Measurements from ENCODE around the gene RPL37A.

RPL37A gene

DNA sequence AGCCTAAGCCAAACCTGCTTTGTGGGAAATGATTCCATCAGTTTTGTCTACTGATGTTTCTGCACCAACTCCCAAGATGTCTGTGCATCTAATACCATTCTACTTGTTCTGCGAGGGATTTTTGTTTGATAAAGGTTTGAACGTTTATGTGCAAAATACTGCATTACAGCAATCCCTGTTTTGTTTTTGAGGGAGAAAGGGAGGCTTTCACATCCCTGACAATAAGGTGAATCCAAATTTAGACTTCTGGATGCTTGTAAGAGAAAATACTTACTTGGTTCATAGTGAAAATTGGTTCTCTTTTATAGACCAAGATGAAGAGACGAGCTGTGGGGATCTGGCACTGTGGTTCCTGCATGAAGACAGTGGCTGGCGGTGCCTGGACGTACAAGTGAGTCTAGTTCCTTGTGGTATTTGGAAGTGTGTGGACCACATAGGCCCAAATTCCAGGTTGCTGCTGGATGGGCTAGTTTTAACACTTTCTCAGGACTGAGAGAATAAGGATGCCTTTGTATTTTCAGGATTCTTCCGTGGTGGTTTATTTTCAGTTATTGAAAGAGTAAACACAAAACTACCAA lies 1.1 kb downstream of the RPL37A start:
- Histone ChIP-seq H3K9me3 (no peaks in the 10 kb centered on the region), H3K27me3 (no peaks in the 10 kb centered on the region), H3K9ac (peak overlapping the region; percentile 100), H4K20me1 (peaks cover 59% of the 10 kb centered on the region), H3K27ac (peak overlapping the region; percentile 98), H3K4me3 (peak overlapping the region; percentile 92), H3K4me1 (peaks cover 66% of the 10 kb centered on the region), H3K4me2 (peak overlapping the region; percentile 93), H3K36me3 (peaks cover 52% of the 10 kb centered on the region)
- no peak for TF ChIP-seq Cebpa-rat (IDR thresholded peaks at IDR 0.05)

DNA sequence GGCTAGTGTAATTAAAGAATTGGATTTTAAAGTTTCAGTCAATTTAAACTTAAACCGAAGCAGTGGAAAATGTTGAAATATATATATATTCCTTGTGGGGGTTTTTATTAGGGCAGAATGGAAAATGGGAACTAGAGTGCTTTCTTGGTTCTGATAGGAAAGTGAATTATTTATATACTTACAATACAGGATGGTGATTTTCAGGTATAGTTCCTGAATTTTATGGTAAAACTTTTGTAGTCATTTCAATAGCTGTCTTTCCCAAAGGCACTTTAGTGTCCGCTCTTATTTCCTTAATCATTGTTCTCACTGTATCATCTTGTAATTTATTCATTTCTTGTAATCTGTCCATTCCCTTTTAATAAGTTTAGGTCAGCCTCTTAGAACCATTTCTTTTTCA lies 1.9 kb downstream of the RPL37A start:
- H3K4me2 ChIP-seq, result peak overlapping the region; percentile 93
- peak overlapping the region; percentile 100 for H3K9ac ChIP-seq
- peaks cover 60% of the 10 kb centered on the region for H3K36me3 ChIP-seq
- H3K27me3 ChIP-seq, result no peaks in the 10 kb centered on the region
- H3K4me3 ChIP-seq, result peak overlapping the region; percentile 92
- no peak for TF ChIP-seq Cebpa-rat (IDR thresholded peaks at IDR 0.05)
- H3K27ac ChIP-seq, result no peak overlapping the region
- peaks cover 58% of the 10 kb centered on the region for H3K4me1 ChIP-seq
- H3K9me3 ChIP-seq, result no peaks in the 10 kb centered on the region
- H4K20me1 ChIP-seq, result peaks cover 67% of the 10 kb centered on the region

DNA sequence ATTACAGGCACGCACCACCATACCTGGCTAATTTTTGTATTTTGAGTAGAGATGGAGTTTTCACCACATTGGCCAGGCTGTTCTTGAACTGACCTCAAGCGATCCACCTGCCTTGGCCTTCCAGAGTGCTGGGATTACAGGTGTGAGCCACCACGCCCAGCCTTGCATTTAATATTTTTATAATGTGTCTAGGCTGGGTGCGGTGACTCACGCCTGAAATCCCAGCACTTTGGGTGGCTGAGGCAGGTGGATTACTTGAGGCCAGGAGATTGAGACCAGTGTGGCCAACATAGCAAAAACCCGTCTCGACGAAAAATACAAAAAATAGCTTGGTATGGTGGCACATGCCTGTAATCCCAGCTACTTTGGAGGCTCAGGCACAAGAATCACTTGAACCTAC lies 3.2 kb downstream of the RPL37A start:
- Histone ChIP-seq H3K27me3 (no peaks in the 10 kb centered on the region), H3K4me1 (peaks cover 49% of the 10 kb centered on the region), H3K9me3 (no peaks in the 10 kb centered on the region), H4K20me1 (peaks cover 80% of the 10 kb centered on the region), H3K27ac (no peak overlapping the region), H3K4me2 (peak overlapping the region; percentile 93; the same call in 1 of the 2 replicates), H3K36me3 (peaks cover 73% of the 10 kb centered on the region), H3K4me3 (no peak overlapping the region), H3K9ac (no peak overlapping the region)
- TF ChIP-seq Cebpa-rat (IDR thresholded peaks at IDR 0.05), result no peak

DNA sequence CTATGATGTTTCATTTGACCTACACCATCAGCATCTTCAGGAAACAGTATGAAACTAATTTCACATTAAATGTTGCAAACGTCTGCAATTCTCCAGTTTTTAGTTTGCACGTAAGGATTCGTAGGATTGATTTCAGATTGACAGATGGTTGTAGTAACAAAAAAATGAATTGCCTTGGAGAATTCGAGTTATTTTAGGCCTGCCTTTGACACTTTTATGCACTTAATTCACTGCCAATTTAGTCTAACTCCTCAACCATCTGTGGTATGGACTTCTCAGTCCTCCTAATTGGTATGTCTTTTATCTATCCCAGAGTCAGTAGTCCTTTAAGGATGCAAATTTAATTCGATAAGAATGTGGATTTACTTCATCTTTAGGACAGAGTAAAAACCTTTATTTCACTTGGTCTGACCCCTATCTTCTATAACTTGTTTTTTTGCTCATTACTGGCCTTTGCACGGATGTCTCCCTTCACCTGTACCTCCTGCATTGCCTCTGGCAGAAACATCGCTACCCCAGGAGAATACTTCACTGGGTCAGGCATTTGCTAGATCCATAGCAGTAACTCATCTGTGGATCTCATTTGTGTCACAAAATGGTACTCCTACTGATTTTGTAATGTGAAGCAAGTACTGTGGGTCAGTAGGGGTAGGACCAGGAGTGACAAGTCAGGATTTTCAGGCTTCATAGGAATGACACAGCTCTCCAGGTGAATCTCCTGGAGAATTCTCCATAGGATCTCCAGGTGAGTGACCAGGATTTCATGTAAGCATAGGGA lies 3.9 kb downstream of the RPL37A start:
- Histone ChIP-seq H3K9me3 (no peaks in the 10 kb centered on the region), H3K36me3 (peaks cover 79% of the 10 kb centered on the region), H3K27me3 (no peaks in the 10 kb centered on the region), H3K9ac (no peak overlapping the region), H4K20me1 (peaks cover 87% of the 10 kb centered on the region), H3K4me3 (no peak overlapping the region), H3K4me1 (peaks cover 45% of the 10 kb centered on the region), H3K27ac (no peak overlapping the region), H3K4me2 (no peak overlapping the region; the same call in 1 of the 2 replicates)
- TF ChIP-seq Cebpa-rat (IDR thresholded peaks at IDR 0.05), result no peak

DNA sequence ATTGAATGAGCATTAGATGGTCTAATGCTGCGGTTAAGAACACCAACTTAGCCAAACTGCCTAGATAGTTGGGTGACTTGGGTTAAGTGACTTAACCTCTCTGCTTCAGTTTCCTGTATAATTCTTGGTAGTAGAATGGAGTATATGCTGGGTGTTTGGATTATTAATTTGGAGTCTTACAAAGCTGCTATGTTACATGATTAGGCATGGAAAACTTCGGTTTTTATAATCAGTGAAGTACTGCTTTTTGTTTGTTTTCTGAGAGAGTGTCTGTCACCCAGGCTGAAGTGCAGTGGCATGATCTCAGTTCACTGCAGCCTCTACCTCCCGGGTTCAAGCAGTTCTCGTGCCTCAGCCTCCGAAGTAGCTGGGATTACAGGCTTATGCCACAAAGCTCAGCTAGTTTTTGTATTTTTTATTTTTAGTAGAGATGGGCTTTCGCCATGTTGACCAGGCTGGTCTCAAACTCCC lies 4.5 kb downstream of the RPL37A start:
- H3K9ac ChIP-seq, result no peak overlapping the region
- H4K20me1 ChIP-seq, result peaks cover 94% of the 10 kb centered on the region
- H3K4me2 ChIP-seq, result no peak overlapping the region
- H3K4me1 ChIP-seq, result peaks cover 39% of the 10 kb centered on the region
- no peaks in the 10 kb centered on the region for H3K27me3 ChIP-seq
- no peak overlapping the region for H3K4me3 ChIP-seq
- H3K27ac ChIP-seq, result no peak overlapping the region
- peaks cover 86% of the 10 kb centered on the region for H3K36me3 ChIP-seq
- H3K9me3 ChIP-seq, result no peaks in the 10 kb centered on the region
- no peak for TF ChIP-seq Cebpa-rat (IDR thresholded peaks at IDR 0.05)

DNA sequence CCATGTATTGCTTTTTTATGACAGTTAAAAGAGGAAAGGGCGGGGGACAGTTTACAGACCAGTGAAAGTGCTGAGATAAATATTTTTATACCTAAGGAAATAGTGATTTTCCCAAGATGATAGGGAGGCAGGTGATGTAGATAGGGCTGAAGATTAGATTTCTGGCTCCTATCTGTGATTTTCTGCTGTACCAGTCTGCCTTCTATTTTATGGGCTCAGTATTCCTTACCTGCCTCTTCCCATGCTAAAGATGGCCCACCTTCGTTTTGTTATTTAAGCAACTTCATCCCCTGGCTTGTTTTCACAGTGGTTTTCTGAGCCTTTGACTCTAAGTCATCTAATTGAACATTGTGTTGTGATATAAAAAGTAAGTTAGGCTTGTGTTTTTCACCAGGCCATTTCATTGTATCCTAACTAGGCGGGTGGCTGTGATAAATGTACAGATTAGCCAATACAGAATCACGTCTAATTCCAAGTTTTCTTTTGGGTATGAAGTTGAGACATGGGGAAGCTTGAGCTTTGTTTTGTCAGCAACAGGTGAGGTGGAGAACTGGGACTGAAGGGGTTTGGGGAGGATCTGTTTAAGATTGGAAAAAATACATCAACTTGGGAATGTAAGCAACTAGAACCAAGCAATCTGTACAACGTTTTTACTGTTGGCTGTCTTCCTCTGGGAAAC lies 5.2 kb downstream of the RPL37A start:
- no peak for TF ChIP-seq Cebpa-rat (IDR thresholded peaks at IDR 0.05)
- peak overlapping the region; percentile 12; the same call in 1 of the 2 replicates for H3K27ac ChIP-seq
- no peaks in the 10 kb centered on the region for H3K9me3 ChIP-seq
- H3K4me2 ChIP-seq, result no peak overlapping the region
- H4K20me1 ChIP-seq, result peaks cover 100% of the 10 kb centered on the region
- no peaks in the 10 kb centered on the region for H3K27me3 ChIP-seq
- H3K36me3 ChIP-seq, result peaks cover 89% of the 10 kb centered on the region
- H3K4me3 ChIP-seq, result no peak overlapping the region
- H3K9ac ChIP-seq, result no peak overlapping the region
- H3K4me1 ChIP-seq, result peaks cover 36% of the 10 kb centered on the region

DNA sequence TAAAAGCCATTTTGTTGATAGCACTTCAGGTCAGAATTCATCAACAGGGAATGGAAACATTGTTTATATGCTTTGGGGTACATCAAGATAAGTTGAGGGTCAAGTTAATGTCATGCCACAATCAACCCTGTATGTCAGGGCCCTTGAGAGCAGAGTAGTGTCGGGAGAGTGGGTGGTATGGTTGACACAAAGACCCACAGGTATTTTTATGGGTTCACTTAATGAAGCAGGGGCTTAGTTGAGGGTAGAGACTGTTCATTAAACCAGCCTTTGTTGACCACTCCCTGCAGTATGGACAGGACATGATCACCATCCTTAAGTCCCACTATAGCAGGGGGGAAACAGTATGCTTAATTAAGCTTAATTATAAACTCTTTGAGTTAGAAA lies 5.7 kb downstream of the RPL37A start:
- no peaks in the 10 kb centered on the region for H3K27me3 ChIP-seq
- peaks cover 94% of the 10 kb centered on the region for H3K36me3 ChIP-seq
- TF ChIP-seq Cebpa-rat (IDR thresholded peaks at IDR 0.05), result no peak
- H4K20me1 ChIP-seq, result peaks cover 100% of the 10 kb centered on the region
- no peak overlapping the region for H3K9ac ChIP-seq
- peaks cover 40% of the 10 kb centered on the region for H3K4me1 ChIP-seq
- no peak overlapping the region for H3K4me2 ChIP-seq
- no peaks in the 10 kb centered on the region for H3K9me3 ChIP-seq
- H3K4me3 ChIP-seq, result no peak overlapping the region
- H3K27ac ChIP-seq, result no peak overlapping the region

DNA sequence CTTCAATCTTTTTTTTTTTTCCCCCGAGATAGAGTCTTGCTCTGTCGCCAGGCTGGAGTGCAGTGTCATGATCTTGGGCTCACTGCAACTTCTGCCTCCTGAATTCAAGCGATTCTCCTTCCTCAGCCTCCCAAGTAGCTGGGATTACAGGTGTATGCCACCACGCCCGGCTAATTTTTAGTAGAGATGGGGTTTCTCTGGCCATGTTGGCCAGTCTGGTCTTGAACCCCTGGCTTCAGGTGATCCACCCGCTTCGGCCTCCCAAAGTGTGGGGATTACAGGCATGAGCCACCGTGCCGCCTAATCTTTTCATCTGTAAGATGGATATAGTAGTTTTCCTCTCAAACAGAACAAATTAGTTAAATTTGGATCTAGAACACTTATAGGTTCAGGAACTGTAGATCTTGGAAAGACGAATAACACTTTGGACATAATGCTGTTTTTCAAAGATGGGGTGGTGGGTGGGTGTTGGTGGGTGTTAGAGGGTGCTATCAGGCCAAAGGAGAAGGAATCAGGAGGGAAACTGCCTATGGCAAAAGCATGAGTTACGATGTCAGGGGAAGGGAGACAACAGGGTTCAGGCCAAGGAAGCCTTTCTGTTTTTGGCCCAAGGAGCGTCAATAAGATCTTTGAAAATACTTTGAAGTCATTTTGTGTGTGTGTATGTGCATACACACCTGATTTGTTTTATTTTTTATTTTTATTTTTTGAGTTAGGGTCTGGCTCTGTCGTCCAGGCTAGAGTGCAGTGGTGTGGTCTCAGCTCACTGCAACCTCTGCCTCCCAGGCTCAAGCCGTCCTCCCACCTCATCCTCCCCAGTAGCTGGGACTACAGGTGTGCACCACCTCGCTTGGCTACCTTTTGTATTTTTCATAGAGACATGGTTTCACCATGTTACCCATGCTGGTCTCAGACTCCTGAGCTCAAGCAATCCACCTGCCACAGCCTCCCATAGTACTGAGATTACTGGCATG lies 6.8 kb downstream of the RPL37A start:
- Histone ChIP-seq H3K4me2 (no peak overlapping the region), H3K36me3 (peaks cover 95% of the 10 kb centered on the region), H3K4me1 (peaks cover 35% of the 10 kb centered on the region), H4K20me1 (peaks cover 100% of the 10 kb centered on the region), H3K9ac (no peak overlapping the region), H3K4me3 (no peak overlapping the region), H3K27ac (no peak overlapping the region), H3K9me3 (no peaks in the 10 kb centered on the region), H3K27me3 (no peaks in the 10 kb centered on the region)
- TF ChIP-seq Cebpa-rat (IDR thresholded peaks at IDR 0.05), result no peak
